PFSK-1 (cell line): Measurements from ENCODE around the gene ZNF277.

ENCODE experiments used
- FOXP2 ChIP-seq: optimal IDR thresholded peaks from 2 replicates; pipeline ENCODE3; 2011; ENCODE audit warnings: borderline replicate concordance, control low read depth, inconsistent platforms; ENCODE audit not compliant: insufficient read depth; ENCODE audit errors: extremely low read length, extremely low read depth
- POLR2AphosphoS5 ChIP-seq: IDR thresholded peaks from 2 replicates; pipeline ENCODE4 v1.6.1; 2012; ENCODE audit warnings: low read depth, mild to moderate bottlenecking, control low read depth, low read length, moderate library complexity
- REST ChIP-seq, 2 experiments: IDR thresholded peaks; 2 replicates each; pipeline versions ENCODE4 v1.6.1 to v1.8.0; 2011 to 2012; ENCODE audit warnings: low read depth in 2 of 2, low read length in 2 of 2, control low read depth in 1 of 2, inconsistent platforms in 1 of 2, mild to moderate bottlenecking in 1 of 2, moderate library complexity in 1 of 2; ENCODE audit not compliant: insufficient read depth in 1 of 2
- SIN3A ChIP-seq: IDR thresholded peaks from 2 replicates; pipeline ENCODE4 v1.6.1; 2012; ENCODE audit warnings: mild to moderate bottlenecking, low read length, moderate library complexity, borderline replicate concordance; ENCODE audit not compliant: insufficient read depth
- TAF1 ChIP-seq: IDR thresholded peaks from 2 replicates; pipeline ENCODE4 v1.6.1; 2012; ENCODE audit warnings: low read length, control low read depth, borderline replicate concordance; ENCODE audit not compliant: insufficient read depth

ZNF277 gene

GRCh38 chr7:112381311-112382091 lies 175.0 kb downstream of the ZNF277 start:
- TF ChIP-seq FOXP2 = no peak
- TF ChIP-seq POLR2AphosphoS5 = no peak
- no peak for TF ChIP-seq TAF1
- TF ChIP-seq REST (IDR thresholded peaks at IDR 0.05; ENCODE audit: insufficient read depth in 1 of 2, low read depth in 2 of 2, low read length in 2 of 2) = no peak
- no peak for TF ChIP-seq SIN3A

- TF ChIP-seq TAF1 = no peak
- no peak for TF ChIP-seq SIN3A
- no peak for TF ChIP-seq FOXP2
- no peak for TF ChIP-seq REST (IDR thresholded peaks at IDR 0.05; ENCODE audit: insufficient read depth in 1 of 2, low read depth in 2 of 2, low read length in 2 of 2)
- TF ChIP-seq POLR2AphosphoS5 = no peak
Measured at GRCh38 chr7:112383671-112384417, 177.3 kb downstream of the ZNF277 start.

GRCh38 chr7:112385516-112385915 lies 179.0 kb downstream of the ZNF277 start:
- no peak for TF ChIP-seq FOXP2
- no peak for TF ChIP-seq REST (IDR thresholded peaks at IDR 0.05; ENCODE audit: insufficient read depth in 1 of 2, low read depth in 2 of 2, low read length in 2 of 2)
- no peak for TF ChIP-seq TAF1
- no peak for TF ChIP-seq POLR2AphosphoS5
- TF ChIP-seq SIN3A = no peak

- TF ChIP-seq POLR2AphosphoS5 (no peak), SIN3A (no peak), TAF1 (no peak), FOXP2 (no peak), REST (IDR thresholded peaks at IDR 0.05; ENCODE audit: insufficient read depth in 1 of 2, low read depth in 2 of 2, low read length in 2 of 2) (no peak)
Measured at GRCh38 chr7:112386619-112387018, 180.1 kb downstream of the ZNF277 start.
